ENCODE results near the gene SUCNR1. TPM values are rescaled to one million over a fixed set of nuclear protein-coding genes. Genes with fewer than 3 reads are reported as not detected.
A peak's percentile ranks its signal among the peaks of the same experiment; 100 is the strongest.

Gene SUCNR1
- total and polyA plus RNA-seq, 2 of the 4 experiments (the other 2 are of a cell fraction), result not detected

DNA sequence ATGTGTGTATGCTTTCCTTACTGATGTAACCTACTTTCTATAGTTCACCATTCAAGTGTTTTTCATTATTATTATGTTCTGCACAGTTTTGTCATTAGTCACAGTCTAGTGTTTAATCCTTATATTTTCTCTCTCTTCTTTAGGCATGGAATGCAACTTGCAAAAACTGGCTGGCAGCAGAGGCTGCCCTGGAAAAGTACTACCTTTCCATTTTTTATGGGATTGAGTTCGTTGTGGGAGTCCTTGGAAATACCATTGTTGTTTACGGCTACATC is 6.9 kb downstream of the SUCNR1 start:
- in situ Hi-C loops (cut with MboI; ENCODE audit: low sequenced_read_pairs), result no loop called here

More for the DNA sequence above, 6.9 kb downstream of the SUCNR1 start:
- ATAC-seq (ENCODE audit: low read depth) (peak; percentile 70), DNase-seq (no peak)
- POLR2A ChIA-PET (ENCODE audit: unreplicated experiment), result no interaction called here
- Histone ChIP-seq H2AK5ac (ENCODE audit: low read depth, low read length) (no peak overlapping the region), H2BK20ac (ENCODE audit: low read depth, low read length) (peak overlapping the region; percentile 72), H4K8ac (ENCODE audit: low read depth in 2 of 2, low read length in 2 of 2) (peak overlapping the region in 1 of 2 experiments; percentile 11; a peak in 1 of 4 replicates), H3K36me3 (ENCODE audit: control insufficient read depth, insufficient read depth, low read length) (no peaks in the 10 kb centered on the region), H3K4ac (ENCODE audit: low read depth, low read length) (no peak overlapping the region), H2BK120ac (ENCODE audit: low read depth, low read length) (peak overlapping the region; percentile 68), H3K79me1 (ENCODE audit: low read depth in 1 of 2, low read length in 2 of 2) (no peaks in the 10 kb centered on the region), H3K4me1 (ENCODE audit: control insufficient read depth, insufficient read depth, low read length) (peaks cover 2% of the 10 kb centered on the region; the same call in 1 of the 2 replicates), H2BK15ac (ENCODE audit: low read depth, low read length) (peak overlapping the region; percentile 19; the same call in 1 of the 3 replicates), H3K9me3 (ENCODE audit: control insufficient read depth, insufficient read depth, low read length) (no peaks in the 10 kb centered on the region), H2AFZ (replicated peaks; ENCODE audit: low read length, poor library complexity) (no peak overlapping the region), H3K9me1 (ENCODE audit: insufficient read depth, low read length) (peaks cover 5% of the 10 kb centered on the region), H4K91ac (ENCODE audit: insufficient read depth, low read depth, low read length) (0 out of 2 replicates have a peak overlapping the region, but pooled peaks have one; percentile 58), H3K4me3 (ENCODE audit: insufficient read depth, low read depth, low read length) (no peak overlapping the region), H2BK5ac (ENCODE audit: low read depth, low read length, poor library complexity, severe bottlenecking) (peak overlapping the region; percentile 57), H3K27ac (ENCODE audit: insufficient read depth, low read length) (no peak overlapping the region), H3K14ac (replicated peaks; ENCODE audit: low read depth, low read length) (peak overlapping the region; percentile 80; the same call in 1 of the 2 replicates), H3K56ac (ENCODE audit: extremely low read depth, insufficient read depth, low read length) (no peak overlapping the region), H3K9ac (ENCODE audit: low read depth, low read length) (no peak overlapping the region), H4K5ac (ENCODE audit: low read depth, low read length) (no peak overlapping the region), H4K20me1 (ENCODE audit: insufficient read depth, low read length) (no peaks in the 10 kb centered on the region), H3K4me2 (ENCODE audit: low read depth, low read length) (no peak overlapping the region), H3K23ac (ENCODE audit: low read depth, low read length) (no peak overlapping the region; the same call in 1 of the 2 replicates), H2AK9ac (replicated peaks; ENCODE audit: low read depth, low read length, poor library complexity) (no peak overlapping the region), H3K27me3 (ENCODE audit: control insufficient read depth, insufficient read depth, low read length) (no peaks in the 10 kb centered on the region), H3K18ac (ENCODE audit: low read depth, low read length) (peak overlapping the region; percentile 48; the same call in 1 of the 2 replicates)
- CTCF ChIA-PET, result no interaction called here
- WGBS, 2 experiments (ENCODE audit: extremely low coverage in 2 of 2, insufficient read length in 1 of 2), result no CpG with 5 or more reads among the region's 2 CpGs
- TF ChIP-seq, protein P1, sequence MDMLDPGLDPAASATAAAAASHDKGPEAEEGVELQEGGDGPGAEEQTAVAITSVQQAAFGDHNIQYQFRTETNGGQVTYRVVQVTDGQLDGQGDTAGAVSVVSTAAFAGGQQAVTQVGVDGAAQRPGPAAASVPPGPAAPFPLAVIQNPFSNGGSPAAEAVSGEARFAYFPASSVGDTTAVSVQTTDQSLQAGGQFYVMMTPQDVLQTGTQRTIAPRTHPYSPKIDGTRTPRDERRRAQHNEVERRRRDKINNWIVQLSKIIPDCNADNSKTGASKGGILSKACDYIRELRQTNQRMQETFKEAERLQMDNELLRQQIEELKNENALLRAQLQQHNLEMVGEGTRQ (IDR thresholded peaks at IDR 0.05; ENCODE audit: low read depth, low read length), result no peak
- TF ChIP-seq NFE2L2 (IDR thresholded peaks at IDR 0.05; ENCODE audit: low read depth, low read length) (no peak), MAZ (IDR thresholded peaks at IDR 0.05; ENCODE audit: borderline replicate concordance, low read depth, low read length) (no peak), BHLHE40 (IDR thresholded peaks at IDR 0.05; ENCODE audit: low read depth, low read length) (no peak), POLR2A (IDR thresholded peaks at IDR 0.05; ENCODE audit: low read depth, low read length) (no peak), RAD21 (IDR thresholded peaks at IDR 0.05; ENCODE audit: low read length) (no peak), MAFK (IDR thresholded peaks at IDR 0.05; ENCODE audit: low read depth, low read length) (no peak), SMC3 (IDR thresholded peaks at IDR 0.05; ENCODE audit: low read depth, low read length) (no peak)
- TF ChIP-seq, protein P2, sequence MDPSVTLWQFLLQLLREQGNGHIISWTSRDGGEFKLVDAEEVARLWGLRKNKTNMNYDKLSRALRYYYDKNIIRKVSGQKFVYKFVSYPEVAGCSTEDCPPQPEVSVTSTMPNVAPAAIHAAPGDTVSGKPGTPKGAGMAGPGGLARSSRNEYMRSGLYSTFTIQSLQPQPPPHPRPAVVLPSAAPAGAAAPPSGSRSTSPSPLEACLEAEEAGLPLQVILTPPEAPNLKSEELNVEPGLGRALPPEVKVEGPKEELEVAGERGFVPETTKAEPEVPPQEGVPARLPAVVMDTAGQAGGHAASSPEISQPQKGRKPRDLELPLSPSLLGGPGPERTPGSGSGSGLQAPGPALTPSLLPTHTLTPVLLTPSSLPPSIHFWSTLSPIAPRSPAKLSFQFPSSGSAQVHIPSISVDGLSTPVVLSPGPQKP (IDR thresholded peaks at IDR 0.05; ENCODE audit: borderline replicate concordance, low read depth, low read length), result no peak
- dilution Hi-C loops (cut with HindIII; ENCODE audit: low sequenced_read_pairs, unreplicated experiment) (no loop called here), intact Hi-C loops (cut with micrococcal nuclease) (no loop called here)
- BruUV-seq (replicated peaks), result no TSS peak

Data from IMR-90 (cell line).